HG02938 (cell line): ENCODE results near the gene BOLA2.
A peak's percentile ranks its signal among the peaks of the same experiment; 100 is the strongest.
"Not testable (repeated sequence)": the region's sequence is repeated elsewhere in the genome, so short reads cannot be mapped to it uniquely, and the experiment has no call there.

Experiments used
- ATAC-seq: cut with Tn5 transposase; IDR thresholded peaks from one replicate; pipeline ENCODE4 v1.9.1; 2021; ENCODE audit warnings: mild to moderate bottlenecking, moderate library complexity; ENCODE audit not compliant: unreplicated experiment

Gene BOLA2

GRCh38 chr16:29454269-29454668, at the start of gene BOLA2, which contains the start of gene SLX1B:
Gene BOLA2 (minus strand): TSS chr16:29454351. CDS start chr16:29454253, 98 bp downstream.
Gene SLX1B (plus strand): TSS chr16:29454533.
- ATAC-seq = peak; percentile 86

DNA sequence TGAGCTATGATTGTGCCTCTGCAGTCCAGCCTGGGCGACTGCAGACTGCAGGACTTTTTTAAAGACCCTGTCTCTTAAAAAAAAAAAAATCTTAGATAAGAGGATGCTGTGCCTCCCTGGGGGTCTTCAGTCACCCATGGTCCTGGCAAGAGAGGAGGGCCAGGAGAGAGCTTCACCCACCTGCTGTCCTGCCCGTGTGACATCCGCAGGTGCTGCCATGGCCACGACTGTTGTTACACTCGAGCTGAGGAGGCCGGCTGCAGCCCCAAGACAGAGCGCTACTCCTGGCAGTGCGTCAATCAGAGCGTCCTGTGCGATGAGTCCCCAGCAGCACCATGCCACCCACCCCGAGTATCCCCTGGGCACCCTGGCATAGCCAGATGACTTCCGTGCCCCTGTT, 28.1 kb upstream of the BOLA2 start:
- ATAC-seq = not testable (repeated sequence)

DNA sequence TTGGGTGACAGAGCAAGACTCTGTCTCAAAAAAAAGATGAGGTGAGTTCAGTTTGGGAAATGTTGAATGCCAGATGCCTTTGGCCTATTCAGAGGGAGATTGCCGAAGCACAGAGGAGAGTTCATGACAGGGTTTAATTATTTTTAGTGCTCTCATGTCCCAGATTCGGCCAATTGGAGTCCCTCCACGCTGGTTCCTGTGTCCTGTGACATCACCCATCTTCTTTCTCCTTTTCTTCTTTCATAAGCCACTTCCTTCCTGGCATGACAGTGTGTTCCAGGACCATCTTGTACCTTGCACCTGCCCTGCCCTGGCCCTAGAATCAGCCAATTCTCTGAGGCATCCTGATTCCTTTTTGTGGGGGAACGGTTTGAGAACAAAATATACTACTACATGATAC, 17.9 kb upstream of the BOLA2 start:
- not testable (repeated sequence) for ATAC-seq

DNA sequence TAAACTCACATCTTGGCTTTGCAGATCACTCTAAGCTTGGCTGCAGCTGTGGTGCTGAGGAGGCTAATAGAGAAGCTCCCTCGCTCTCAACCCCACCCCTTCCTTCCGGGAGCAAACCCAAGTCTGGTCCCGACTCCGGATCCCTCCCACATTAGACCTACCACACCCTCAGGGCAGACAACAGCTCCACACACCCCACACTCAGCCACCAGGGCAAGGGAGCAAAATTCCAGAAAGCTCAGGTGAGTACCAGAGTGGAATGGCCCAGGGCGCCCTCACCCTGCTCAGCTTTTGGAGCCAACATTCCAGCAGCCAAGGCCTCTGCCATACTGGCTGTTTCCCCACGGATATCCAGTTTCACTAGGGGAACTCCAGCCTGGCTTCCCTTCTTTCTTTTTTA, 15.5 kb upstream of the BOLA2 start:
- not testable (repeated sequence) for ATAC-seq

DNA sequence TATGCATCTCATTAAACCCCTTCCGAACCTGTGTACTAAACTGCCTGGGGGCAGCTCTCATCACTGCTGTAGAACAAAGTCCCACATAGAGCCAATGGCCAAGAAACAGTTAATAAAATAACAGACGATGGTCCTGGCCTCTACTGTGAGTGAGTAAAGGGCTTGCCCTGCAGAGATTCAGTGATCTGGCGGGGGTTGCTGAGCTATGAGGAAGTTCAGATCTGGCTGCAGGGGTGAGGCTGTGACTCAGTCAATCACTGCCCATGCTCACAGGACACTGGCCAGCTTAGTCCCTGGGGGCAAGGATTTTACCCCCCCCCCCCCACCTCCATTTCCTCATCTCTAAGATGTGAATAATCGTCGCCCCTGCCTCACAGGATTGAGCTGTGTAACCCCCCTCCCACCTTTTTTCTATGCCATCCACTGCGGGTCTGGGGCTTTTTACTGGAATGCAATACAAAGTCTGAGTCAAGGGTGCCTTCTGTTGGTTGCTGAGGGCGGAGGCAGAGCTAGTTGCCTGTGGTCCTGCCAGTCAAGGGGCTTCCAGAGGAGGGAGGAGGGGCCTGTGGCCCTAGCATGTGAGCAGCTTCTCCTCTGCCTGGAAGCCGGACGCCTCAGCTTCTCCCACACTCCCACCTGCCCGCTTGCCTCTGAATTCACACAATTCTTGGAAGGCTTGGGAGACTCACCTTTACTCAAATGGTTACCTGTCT, 13.7 kb upstream of the BOLA2 start:
- ATAC-seq = not testable (repeated sequence)

DNA sequence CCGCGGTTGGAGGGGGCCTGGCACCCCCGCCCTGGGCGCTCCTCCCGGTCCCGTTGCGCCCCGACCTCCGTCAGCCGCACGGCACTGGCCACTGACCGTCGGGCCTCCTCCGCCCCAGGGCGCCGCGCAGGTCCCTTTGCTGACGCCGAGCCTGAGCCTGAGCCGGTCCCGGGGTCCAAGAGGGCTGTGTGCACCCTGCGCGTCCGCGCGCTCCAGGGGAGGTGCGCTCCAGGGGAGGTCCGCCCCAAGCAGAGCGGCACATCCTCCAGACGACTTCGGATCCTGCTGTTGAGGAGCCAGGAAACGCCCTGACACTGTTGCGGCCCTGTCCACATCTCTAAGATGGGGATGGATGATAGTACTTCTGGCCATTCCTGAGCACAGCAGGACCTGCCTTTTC, 12.8 kb upstream of the BOLA2 start:
- not testable (repeated sequence) for ATAC-seq

GRCh38 chr16:29465985-29466824, 12.1 kb upstream of the BOLA2 start:
- not testable (repeated sequence) for ATAC-seq

DNA sequence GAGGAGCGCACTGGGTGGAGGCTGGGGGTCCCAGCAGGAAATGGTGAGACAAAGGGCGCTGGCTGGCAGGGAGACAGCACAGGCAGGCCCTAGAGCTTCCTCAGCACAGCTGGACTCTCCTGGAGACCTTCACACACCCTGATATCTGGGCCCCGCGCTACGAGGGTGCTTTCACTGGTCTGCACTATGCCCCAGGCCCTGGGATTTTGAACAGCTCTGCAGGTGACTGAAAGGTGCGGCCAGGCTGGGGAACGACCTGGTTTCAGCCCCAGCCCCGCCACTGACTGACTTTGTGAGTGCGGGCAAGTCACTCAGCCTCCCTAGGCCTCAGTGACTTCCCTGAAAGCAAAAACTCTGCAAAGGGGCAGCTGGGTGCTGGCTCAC, 6.5 kb upstream of the BOLA2 start:
- not testable (repeated sequence) for ATAC-seq

DNA sequence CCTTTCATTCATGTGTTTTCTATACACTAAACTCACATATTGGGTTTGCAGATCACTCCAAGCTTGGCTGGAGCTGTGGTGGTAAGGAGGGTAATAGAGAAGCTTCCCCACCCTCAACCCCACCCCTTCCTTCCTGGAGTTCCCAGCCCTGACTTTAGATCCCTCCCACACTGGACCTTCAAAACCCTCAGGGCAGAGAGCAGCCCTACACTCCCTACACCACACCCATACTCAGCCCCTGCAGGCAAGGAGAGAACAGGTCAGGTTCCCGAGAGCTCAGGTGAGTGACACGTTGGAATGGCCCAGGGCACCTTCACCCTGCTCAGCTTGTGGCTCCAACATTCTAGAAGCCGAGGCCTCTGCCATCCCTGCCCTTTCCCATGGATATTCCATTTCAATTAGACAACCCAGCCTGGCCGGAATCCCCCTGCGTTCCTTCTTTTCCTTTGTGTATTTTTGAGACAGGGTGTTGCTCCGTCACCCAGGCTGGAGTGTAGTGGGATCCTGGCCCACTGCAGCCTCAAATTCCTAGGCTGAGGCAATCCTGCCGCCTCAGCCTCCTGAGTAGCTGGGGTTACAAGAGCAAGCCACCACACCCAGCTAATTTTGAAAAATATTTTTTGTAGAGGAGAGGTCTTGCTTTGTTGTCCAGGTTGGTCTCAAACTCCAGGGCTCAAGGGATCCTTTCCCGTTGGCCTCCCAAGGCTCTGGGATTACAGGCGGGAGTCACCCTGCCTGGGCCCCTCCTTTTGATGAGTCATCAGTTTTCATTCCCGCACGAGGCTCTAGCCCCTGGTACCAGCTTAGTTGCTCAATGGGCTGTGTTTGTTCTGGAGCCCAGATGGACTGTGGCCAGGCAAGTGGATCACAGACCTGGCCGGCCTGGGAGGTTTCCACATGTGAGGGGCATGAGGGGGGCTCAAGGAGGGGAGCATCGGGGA, 5.8 kb upstream of the BOLA2 start, which contains the start of gene SULT1A4:
TSS of gene SULT1A4 (plus strand) at position 208 of the 941 bp plus-strand sequence. CDS start 1,473 bp downstream, outside the sequence.
- ATAC-seq = not testable (repeated sequence)

DNA sequence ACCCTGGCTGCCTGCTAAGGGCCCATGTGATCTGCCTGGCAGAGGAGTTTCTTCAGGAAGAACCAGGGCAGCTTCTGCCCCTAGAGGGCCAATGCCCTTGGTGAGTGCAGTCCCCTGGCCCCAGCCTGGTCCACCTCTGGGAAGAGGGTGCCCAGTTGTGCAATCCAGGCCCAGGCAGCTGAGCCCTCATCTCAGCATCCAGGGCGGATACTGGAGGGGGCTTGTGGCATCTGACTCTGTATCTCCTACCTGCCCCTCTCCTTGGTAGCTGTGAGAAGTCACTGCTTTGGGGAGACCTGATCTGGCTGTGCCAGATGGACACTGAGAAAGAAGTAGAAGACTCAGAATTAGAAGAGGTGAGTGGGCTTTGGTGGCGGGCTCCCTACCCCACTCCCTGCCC, 3.5 kb upstream of the BOLA2 start:
- not testable (repeated sequence) for ATAC-seq

GRCh38 chr16:29454828-29455227, 677 bp upstream of the BOLA2 start:
- ATAC-seq = peak; percentile 44

GRCh38 chr16:29453754-29454153, 397 bp downstream of the BOLA2 start:
- ATAC-seq = peak; percentile 8

DNA sequence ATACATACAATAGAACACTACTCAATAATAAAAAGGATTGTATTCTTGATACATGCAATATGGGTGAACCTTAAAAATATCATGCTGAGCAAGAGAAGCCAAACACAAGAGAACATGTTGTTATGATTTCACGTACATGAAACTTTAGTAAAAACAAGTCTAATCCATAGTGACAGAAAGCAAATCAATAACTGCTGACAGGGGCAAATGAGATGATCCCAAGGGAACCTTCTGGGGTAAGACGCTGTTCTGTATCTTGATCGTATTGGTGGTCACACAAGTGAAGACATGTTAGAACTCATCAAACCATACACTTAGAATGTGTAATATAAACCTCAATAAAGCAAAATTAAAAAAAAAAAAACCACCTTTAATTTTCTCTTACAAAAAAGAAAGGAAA, 28.8 kb downstream of the BOLA2 start:
- ATAC-seq = not testable (repeated sequence)

- not testable (repeated sequence) for ATAC-seq
Observed at GRCh38 chr16:29423587-29423986, 30.6 kb downstream of the BOLA2 start.

DNA sequence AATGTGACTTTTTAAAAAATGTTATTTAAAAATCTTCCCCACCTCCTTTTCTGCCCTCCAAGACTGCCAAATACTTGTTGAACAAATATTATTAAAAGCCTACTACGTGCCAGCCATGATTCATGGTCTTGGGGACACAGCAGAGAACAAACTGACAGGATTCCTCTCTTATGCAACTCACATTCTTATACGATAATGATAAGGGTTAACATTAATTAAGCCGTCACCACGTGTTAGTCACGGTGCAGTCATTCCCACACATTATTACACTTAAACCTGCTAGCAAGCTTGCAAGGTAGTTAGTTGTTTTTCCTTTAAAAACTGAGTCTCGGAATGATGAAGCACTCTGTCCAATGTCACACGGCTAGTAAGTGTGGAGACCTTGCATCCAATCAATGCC, 48.9 kb downstream of the BOLA2 start:
- not testable (repeated sequence) for ATAC-seq
